ENCODE data around the gene FSHR.

- TF ChIP-seq EZH2 (optimal IDR thresholded peaks at IDR 0.05; ENCODE audit: low read depth, low read length): no peak
- TF ChIP-seq CTCF (IDR thresholded peaks at IDR 0.05; ENCODE audit: low read length): no peak
- no peak for TF ChIP-seq EZH2phosphoT487 (IDR thresholded peaks at IDR 0.05; ENCODE audit: low read length)
Observed at GRCh38 chr2:49108436-49108835, 45.9 kb downstream of the FSHR start.

Measured in MM.1S (cell line).